ENCODE data around the gene FOXQ1.

DNA sequence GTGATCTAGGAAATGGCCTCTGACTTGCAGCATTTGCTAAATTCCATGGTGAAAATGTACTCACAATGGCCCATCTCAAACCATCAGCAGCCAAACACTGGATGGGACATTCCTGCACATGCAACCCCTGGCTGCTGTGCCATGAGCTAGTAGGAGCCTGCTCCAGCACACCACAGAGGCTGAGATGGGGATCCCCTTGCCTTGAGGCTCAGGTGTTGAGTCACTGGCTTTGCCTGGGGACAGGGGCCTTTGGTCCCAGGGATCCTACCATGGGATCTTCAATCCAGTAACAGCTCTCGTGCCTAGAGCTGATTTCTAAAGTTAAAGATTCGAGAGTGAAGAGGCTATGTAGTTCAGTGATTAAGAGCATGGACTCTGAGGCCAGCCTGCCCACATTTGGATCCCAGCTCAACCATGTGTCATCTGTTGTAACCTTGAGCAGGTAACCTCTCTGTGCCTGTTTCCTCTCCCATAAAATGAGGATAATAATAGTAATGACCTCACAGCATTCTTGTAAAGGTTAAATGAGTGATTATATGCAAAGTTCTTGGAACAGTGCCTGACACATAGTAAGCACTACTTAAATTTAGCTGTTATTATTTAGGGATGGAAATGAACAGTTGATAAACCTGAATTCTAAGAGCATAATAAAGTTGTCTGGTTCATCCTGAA, 16.4 kb downstream of the FOXQ1 start:
- TF ChIP-seq, protein P1, sequence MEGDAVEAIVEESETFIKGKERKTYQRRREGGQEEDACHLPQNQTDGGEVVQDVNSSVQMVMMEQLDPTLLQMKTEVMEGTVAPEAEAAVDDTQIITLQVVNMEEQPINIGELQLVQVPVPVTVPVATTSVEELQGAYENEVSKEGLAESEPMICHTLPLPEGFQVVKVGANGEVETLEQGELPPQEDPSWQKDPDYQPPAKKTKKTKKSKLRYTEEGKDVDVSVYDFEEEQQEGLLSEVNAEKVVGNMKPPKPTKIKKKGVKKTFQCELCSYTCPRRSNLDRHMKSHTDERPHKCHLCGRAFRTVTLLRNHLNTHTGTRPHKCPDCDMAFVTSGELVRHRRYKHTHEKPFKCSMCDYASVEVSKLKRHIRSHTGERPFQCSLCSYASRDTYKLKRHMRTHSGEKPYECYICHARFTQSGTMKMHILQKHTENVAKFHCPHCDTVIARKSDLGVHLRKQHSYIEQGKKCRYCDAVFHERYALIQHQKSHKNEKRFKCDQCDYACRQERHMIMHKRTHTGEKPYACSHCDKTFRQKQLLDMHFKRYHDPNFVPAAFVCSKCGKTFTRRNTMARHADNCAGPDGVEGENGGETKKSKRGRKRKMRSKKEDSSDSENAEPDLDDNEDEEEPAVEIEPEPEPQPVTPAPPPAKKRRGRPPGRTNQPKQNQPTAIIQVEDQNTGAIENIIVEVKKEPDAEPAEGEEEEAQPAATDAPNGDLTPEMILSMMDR (IDR thresholded peaks at IDR 0.05): no peak
- no peak for TF ChIP-seq ZFX (IDR thresholded peaks at IDR 0.05; ENCODE audit: borderline replicate concordance)

Data from 22Rv1 (cell line).